Lung (tissue), 12 donors: Measurements from ENCODE around the gene GRID1. TPM values are rescaled to one million over a fixed set of nuclear protein-coding genes. Genes with fewer than 3 reads are reported as not detected.

Source experiments
- ATAC-seq: fragments of 200-7000 bp; cut with Tn5 transposase; one replicate; pipeline ENCODE4 v1.9.1; 2020; ENCODE audit warnings: moderate number of reproducible peaks; ENCODE audit not compliant: insufficient read depth, low FRiP score
- DNase-seq, 3 donors: peaks; one replicate each; pipeline ENCODE4 v3.0.0-alpha.2; 2013 to 2017
- H3K27ac ChIP-seq, 2 donors: one replicate each; pipeline ENCODE4 v1.5.1; 2013; ENCODE audit warnings: mild to moderate bottlenecking in 2 of 2, moderate library complexity in 2 of 2, control low read depth in 1 of 2, inconsistent platforms in 1 of 2, low read depth in 1 of 2, low read length in 1 of 2
- H3K27me3 ChIP-seq, 3 donors: one replicate each; pipeline ENCODE4 v1.5.1; 2013; ENCODE audit warnings: low read length in 2 of 3; ENCODE audit not compliant: control insufficient read depth in 3 of 3, insufficient read depth in 3 of 3
- H3K36me3 ChIP-seq, 4 donors: one replicate each; pipeline ENCODE4 v1.5.1; 2013; ENCODE audit warnings: low read length in 4 of 4, mild to moderate bottlenecking in 1 of 4, moderate library complexity in 1 of 4; ENCODE audit not compliant: control insufficient read depth in 4 of 4, insufficient read depth in 4 of 4
- H3K4me1 ChIP-seq, 5 donors: one replicate each; pipeline ENCODE4 v1.5.1; 2013; ENCODE audit warnings: low read length in 5 of 5, mild to moderate bottlenecking in 2 of 5, moderate library complexity in 1 of 5; ENCODE audit not compliant: control insufficient read depth in 5 of 5, insufficient read depth in 5 of 5
- H3K4me3 ChIP-seq: one replicate; pipeline ENCODE4 v1.5.1; 2013; ENCODE audit warnings: mild to moderate bottlenecking, control low read depth, moderate library complexity
- H3K9ac ChIP-seq, 2 donors: one replicate each; pipeline ENCODE4 v1.5.1; 2013; ENCODE audit warnings: low read length in 2 of 2, control low read depth in 1 of 2; ENCODE audit not compliant: insufficient read depth in 1 of 2
- H3K9me3 ChIP-seq, 4 donors: one replicate each; pipeline ENCODE4 v1.5.1; 2013; ENCODE audit warnings: low read length in 3 of 4, mild to moderate bottlenecking in 1 of 4, moderate library complexity in 1 of 4; ENCODE audit not compliant: control insufficient read depth in 4 of 4, insufficient read depth in 3 of 4
- WGBS, 2 donors: extraction: QIAGEN DNeasy Blood & Tissue Kit; methylation state at CpG; one replicate each; pipeline ENCODE4 v1.1.7; 2013; 5-methylcytosine and 5-hydroxymethylcytosine counted together
- polyA plus RNA-seq, 2 donors: library from polyadenylated mRNA; stranded (reverse); fragments of 200-250 nt; gene quantifications; one replicate each; pipeline ENCODE4 v1.2.1, GENCODE V29; 2013
- total RNA-seq, 2 donors: library from RNA; depleted of rRNA in 1 of 2; stranded (reverse); fragments of >200 nt in 1 of 2; gene quantifications; one replicate each; pipeline ENCODE4 v1.2.1, GENCODE V29; 2014 to 2021
- TF ChIP-seq, protein P1 (sequence below): IDR thresholded peaks from 2 replicates; pipeline ENCODE4 v1.5.1; 2012; ENCODE audit warnings: mild to moderate bottlenecking; ENCODE audit errors: control extremely low read depth, extremely low read depth
- donor health status: control.
- donor health status: control.
- donor health status: Bipolar disorder and iron deficiency.
- donor health status: healthy.
- donor health status: DM: yes; HTN: yes; CAD: no.

The GRID1 gene
- total and polyA plus RNA-seq, 4 donors, result 1.1 to 3.6 (median 2.2) TPM

DNA sequence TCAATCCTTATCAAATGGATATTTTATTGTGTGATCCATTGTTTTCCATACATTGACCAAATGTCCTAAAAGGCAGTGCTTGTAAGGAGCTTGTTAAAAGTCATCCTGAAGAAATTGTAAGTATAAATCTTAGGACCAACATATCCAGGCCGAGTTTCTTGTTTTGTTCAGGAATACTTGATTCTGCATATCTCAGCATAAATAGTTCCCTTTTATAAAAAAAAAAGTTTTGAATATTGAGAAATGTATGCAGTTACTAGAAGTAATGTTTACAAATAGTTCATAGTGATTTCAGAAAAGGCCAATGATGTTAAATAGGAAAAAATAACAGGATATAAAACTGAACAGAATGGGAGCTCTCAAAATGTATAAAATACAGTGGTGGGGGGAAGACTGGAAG, 6.6 kb downstream of the GRID1 start:
- TF ChIP-seq, protein P1, sequence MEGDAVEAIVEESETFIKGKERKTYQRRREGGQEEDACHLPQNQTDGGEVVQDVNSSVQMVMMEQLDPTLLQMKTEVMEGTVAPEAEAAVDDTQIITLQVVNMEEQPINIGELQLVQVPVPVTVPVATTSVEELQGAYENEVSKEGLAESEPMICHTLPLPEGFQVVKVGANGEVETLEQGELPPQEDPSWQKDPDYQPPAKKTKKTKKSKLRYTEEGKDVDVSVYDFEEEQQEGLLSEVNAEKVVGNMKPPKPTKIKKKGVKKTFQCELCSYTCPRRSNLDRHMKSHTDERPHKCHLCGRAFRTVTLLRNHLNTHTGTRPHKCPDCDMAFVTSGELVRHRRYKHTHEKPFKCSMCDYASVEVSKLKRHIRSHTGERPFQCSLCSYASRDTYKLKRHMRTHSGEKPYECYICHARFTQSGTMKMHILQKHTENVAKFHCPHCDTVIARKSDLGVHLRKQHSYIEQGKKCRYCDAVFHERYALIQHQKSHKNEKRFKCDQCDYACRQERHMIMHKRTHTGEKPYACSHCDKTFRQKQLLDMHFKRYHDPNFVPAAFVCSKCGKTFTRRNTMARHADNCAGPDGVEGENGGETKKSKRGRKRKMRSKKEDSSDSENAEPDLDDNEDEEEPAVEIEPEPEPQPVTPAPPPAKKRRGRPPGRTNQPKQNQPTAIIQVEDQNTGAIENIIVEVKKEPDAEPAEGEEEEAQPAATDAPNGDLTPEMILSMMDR, result no peak
- Histone ChIP-seq H3K9ac (no peak overlapping the region), H3K4me1 (peaks cover 0 to 33% (median 14%) of the 10 kb centered on the region in 5 donors), H3K27ac (no peak overlapping the region), H3K27me3 (peaks cover 0 to 51% (median 34%) of the 10 kb centered on the region in 3 donors), H3K9me3 (peaks cover 0 to 3% (median 0%) of the 10 kb centered on the region in 4 donors), H3K36me3 (no peaks in the 10 kb centered on the region), H3K4me3 (no peak overlapping the region)
- no peak for ATAC-seq
- 58 to 73% methylated on average over 1 of the region's 1 CpG for WGBS, 2 donors
- DNase-seq, result no peak

DNA sequence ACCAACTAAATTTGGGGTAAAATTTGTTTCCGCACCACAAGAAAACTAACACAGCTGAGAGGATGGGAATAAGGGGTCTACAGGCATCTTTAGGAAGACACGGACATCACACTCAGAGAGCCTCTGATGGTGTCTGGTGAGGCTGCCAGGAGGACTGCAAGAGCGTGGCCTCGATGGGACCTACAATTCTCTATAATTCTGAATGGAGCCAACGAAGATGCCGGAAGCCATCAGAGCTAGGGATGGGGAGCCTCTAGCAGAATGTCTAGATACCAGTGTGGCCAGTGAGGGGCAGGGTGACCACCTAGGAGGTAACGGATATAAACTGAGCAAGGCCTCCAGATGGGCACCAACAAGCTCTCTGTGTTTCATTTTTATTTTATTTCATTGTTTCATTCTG, 7.5 kb downstream of the GRID1 start:
- H3K36me3 ChIP-seq, result no peaks in the 10 kb centered on the region
- H3K27ac ChIP-seq, result no peak overlapping the region
- DNase-seq (no peak), ATAC-seq (no peak)
- no peak overlapping the region for H3K9ac ChIP-seq
- H3K4me3 ChIP-seq, result no peak overlapping the region
- H3K4me1 ChIP-seq, result peaks cover 0 to 29% (median 7%) of the 10 kb centered on the region in 5 donors
- 94 to 95% methylated on average over 7 of the region's 7 CpGs for WGBS, 2 donors
- TF ChIP-seq, protein P1, result no peak
- H3K9me3 ChIP-seq, result peaks cover 0 to 3% (median 0%) of the 10 kb centered on the region in 4 donors
- peaks cover 0 to 42% (median 27%) of the 10 kb centered on the region in 3 donors for H3K27me3 ChIP-seq

DNA sequence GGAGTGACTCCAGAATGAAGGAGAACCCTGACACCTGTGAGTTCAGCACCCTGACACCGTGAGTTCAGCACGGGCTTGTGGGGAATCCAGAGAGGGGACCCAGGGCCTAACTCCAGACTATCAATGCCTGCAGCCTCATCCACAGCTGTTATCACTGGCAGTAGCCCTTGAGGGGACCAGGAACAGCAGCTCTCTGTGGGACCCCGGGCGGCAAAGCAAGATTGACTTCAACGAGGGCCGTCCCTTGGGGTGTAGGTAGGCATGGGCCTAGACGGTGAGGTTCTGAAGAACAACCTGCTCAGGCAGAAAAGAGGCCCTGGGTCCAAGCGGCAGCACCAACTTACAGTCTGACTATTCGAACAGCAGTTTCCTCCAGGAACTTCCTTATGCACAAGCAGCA, 8.9 kb downstream of the GRID1 start:
- Histone ChIP-seq H3K9me3 (peaks cover 0 to 5% (median 0%) of the 10 kb centered on the region in 4 donors), H3K9ac (no peak overlapping the region), H3K27me3 (peaks cover 0 to 31% (median 15%) of the 10 kb centered on the region in 3 donors), H3K4me3 (no peak overlapping the region), H3K27ac (no peak overlapping the region), H3K36me3 (no peaks in the 10 kb centered on the region), H3K4me1 (peaks cover 0 to 18% (median 4%) of the 10 kb centered on the region in 5 donors)
- TF ChIP-seq, protein P1, result no peak
- DNase-seq, result peak in 1 of 3 donors; percentile 5
- no peak for ATAC-seq
- WGBS, 2 donors, result 69 to 84% methylated on average over 9 of the region's 9 CpGs

DNA sequence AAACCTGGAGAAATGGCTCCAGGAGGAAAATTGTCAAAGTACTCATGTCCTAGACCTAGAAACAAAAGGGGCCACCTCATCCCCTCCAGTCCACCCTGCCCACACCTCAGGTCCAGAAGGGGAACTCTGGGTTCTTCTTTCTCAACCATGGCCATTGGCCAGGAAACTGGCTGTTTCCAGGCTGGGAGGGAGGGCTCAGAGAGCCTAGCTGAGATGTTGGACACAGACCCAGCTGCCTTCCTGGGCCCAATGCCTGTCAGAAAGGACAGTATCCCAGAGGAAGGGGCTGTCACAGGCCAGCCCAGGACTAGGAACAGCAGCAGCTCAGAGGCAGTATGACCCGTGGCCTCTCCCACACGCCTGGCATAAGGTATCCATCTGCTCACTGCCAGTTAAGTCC, 9.6 kb downstream of the GRID1 start:
- Histone ChIP-seq H3K9me3 (peaks cover 0 to 10% (median 1%) of the 10 kb centered on the region in 4 donors), H3K27ac (no peak overlapping the region), H3K4me3 (no peak overlapping the region), H3K4me1 (peaks cover 0 to 18% (median 4%) of the 10 kb centered on the region in 5 donors), H3K36me3 (no peaks in the 10 kb centered on the region), H3K27me3 (peaks cover 0 to 24% (median 9%) of the 10 kb centered on the region in 3 donors), H3K9ac (no peak overlapping the region)
- TF ChIP-seq, protein P1, result no peak
- WGBS, 2 donors, result 79 to 88% methylated on average over 2 of the region's 2 CpGs
- DNase-seq, result peak in 2 of 3 donors; percentile 44 to 60
- no peak for ATAC-seq
